Breast epithelium (tissue), 3 donors: ENCODE results near the gene MOB1A.

ENCODE experiments used
- CTCF ChIP-seq, 3 donors: fragments of 450-650 bp; IDR thresholded peaks; one replicate each; pipeline ENCODE4 v1.5.1; 2016 to 2017; ENCODE audit warnings: antibody characterized with exemption in 3 of 3, mild to moderate bottlenecking in 3 of 3, moderate library complexity in 3 of 3
- POLR2A ChIP-seq: fragments of 450-650 bp; IDR thresholded peaks from one replicate; pipeline ENCODE4 v1.6.1; 2016; ENCODE audit warnings: antibody characterized with exemption, mild to moderate bottlenecking, moderate library complexity
- POLR2AphosphoS5 ChIP-seq, 3 donors: sonication (generic); formaldehyde crosslinking; IDR thresholded peaks; one replicate each; pipeline ENCODE4 v1.6.1; 2017; ENCODE audit warnings: antibody characterized with exemption in 3 of 3

- TF ChIP-seq CTCF (IDR thresholded peaks at IDR 0.05) (no peak), POLR2A (no peak), POLR2AphosphoS5 (IDR thresholded peaks at IDR 0.05) (no peak)
These were observed 20.6 kb upstream of the MOB1A start for GRCh38 chr2:74199275-74199701.
